Measurements from ENCODE around the gene THBD.

DNA sequence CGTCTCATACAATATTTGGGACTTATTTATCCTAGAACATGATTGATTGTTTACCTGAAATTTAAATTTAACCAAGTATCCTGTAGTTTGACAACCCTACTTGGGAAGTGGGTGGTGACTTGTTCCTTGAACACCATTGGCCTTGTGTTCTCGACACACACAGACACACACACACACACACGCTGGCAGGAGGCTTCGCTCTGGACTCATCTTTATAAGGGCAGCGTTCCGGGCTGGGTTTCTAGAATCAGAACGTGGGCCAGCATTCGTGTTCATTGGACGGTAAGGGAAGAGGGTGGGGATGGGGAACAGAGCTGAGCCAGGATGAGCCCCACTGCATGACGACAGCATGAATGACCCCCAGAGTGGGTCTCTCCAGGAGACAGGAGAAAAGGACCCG lies 30.5 kb downstream of the THBD start:
- TF ChIP-seq, protein P1, sequence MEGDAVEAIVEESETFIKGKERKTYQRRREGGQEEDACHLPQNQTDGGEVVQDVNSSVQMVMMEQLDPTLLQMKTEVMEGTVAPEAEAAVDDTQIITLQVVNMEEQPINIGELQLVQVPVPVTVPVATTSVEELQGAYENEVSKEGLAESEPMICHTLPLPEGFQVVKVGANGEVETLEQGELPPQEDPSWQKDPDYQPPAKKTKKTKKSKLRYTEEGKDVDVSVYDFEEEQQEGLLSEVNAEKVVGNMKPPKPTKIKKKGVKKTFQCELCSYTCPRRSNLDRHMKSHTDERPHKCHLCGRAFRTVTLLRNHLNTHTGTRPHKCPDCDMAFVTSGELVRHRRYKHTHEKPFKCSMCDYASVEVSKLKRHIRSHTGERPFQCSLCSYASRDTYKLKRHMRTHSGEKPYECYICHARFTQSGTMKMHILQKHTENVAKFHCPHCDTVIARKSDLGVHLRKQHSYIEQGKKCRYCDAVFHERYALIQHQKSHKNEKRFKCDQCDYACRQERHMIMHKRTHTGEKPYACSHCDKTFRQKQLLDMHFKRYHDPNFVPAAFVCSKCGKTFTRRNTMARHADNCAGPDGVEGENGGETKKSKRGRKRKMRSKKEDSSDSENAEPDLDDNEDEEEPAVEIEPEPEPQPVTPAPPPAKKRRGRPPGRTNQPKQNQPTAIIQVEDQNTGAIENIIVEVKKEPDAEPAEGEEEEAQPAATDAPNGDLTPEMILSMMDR (IDR thresholded peaks at IDR 0.05; ENCODE audit: insufficient read depth, low read depth, low read length), result no peak
- no peak for TF ChIP-seq EZH2 (IDR thresholded peaks at IDR 0.05; ENCODE audit: insufficient read depth, low read length)
